Stimulated activated CD8-positive, alpha-beta memory T cell treated with anti-CD3 and anti-CD28 coated beads, Interleukin-2, amount 100 ng/mL, for 1 hour (primary cell): ENCODE measurements around the gene TARP.
A peak's percentile ranks its signal among the peaks of the same experiment; 100 is the strongest.

Source experiments
- DNase-seq, 2 donors: peaks; one replicate each; pipeline ENCODE4 v3.0.0-alpha.2; 2020; ENCODE audit warnings: low read depth in 2 of 2

TARP gene

DNA sequence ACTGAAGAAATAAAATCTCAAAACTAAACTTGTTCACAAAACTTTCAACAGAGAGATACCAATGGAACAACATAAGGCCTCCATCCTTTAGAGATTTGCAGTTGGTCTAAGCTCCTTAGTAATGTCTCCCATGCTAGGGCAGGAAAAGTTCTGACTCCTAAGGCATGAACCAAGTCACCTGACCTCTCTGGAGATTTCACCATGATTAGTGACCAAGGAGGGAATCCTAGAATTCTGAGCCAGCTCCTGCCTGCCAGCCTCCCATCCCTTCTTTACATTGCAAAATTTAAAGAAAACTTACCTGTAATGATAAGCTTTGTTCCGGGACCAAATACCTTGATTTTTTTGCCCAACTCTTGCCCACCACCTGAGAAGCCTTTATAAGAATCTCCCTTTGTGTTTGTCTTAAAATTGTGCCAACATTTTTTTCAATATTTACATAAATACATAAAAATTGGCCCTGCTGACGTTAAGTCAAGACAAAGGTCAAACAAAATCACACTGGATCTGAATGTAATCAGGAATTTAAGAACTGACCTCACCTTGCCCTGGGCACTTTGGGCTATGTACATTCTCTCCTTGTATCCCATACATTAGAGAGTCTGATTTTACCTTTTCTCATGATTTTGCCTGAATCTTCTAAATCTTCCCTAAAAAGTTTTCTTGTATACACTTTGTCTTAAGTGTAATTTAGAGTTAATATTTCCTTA, at the start of gene TARP:
Gene TARP (minus strand): TSS at position 351 of the 710 bp plus-strand sequence.
- DNase-seq: no peak

- no peak for DNase-seq
Measured at GRCh38 chr7:38323156-38323555, 49.7 kb upstream of the TARP start.

- DNase-seq: no peak
Measured at GRCh38 chr7:38322461-38322860, 49.0 kb upstream of the TARP start.

DNA sequence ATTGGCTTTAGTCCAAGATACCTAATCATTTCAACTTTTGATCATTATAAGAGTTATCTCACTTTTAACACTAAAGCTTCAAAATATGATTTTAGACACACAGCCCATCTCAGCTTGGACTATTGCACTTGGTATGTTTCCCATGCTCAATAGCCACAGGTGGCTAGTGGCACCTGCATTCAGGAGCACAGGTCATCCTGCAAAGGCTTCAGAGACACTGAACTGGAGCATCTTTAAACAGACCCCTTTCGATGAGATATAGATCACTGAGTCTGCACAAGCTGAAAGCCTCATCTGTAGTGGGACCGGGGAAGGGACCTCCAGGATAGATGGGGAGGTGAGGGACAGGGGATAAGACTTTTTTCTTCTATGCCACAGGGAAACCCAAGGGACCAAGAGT, 48.5 kb upstream of the TARP start:
- no peak for DNase-seq

DNA sequence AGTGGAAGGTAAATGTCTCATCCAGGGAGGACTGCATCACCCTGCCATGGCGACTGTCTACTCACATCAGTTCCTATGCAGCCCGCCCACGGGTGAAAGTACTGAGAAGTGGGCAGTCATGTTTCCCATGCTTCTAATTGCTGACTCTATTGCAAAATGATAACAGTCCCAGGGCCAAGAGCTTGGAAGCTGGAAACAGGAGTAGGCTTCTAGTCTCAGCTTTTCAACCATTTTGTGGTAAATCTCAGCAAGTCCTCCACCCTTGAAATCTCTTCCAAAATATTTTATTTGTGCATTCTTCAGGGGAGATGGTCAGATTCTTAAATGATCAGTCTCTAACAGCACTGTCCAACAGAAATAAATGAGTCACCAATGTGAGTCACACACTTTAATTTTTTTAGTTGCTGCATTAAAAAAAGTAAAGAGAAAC, 48.1 kb upstream of the TARP start:
- no peak for DNase-seq

GRCh38 chr7:38321050-38321449, 47.6 kb upstream of the TARP start:
- DNase-seq: no peak

DNA sequence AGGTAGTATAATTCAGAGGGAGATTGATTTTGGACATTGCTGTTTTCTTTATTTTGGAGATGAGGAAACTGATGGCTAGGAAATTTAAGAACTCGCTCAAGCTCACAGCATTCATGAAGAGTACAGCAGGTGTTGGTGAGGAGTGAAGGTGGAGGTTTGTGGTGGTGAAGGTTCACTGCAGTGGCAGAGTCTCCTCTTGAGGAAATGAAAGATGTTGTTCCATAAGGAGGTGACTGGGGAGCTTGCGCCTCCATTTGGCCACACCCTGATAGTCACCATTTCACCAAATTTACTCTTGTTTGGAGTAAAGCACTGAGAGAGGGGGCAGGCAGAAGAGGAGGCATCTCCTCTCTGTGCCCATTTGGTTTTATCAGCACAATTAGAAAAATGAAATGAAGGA, 46.4 kb upstream of the TARP start:
- DNase-seq: no peak

DNA sequence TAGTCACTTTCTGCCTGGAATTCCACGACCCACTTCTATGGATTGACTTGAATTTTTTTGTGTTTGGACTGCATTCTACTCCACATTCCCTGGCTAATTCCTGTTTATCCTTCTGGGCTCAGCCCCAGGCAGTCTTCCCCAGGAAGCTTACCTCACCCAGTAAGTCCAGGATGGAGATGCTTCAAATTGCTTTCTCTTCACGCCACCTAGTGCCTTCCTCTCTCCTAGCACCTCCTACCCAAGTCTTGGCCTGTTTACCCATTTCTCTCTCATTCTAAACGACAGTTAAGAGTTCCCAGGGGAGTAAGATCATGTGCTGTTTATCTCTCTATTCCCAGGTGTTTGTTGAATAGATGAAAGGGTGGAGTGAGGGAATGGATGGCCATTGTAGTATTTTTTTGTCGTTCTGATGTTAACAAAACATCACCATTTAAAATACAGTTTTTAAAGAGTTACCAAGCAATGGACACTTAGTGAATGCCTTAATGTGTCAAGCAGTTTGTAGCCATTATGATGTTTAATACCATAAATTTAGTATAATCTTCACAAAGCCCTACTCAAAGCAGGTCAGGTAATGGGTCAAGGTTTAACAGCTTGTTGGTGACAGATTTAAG, 45.5 kb upstream of the TARP start:
- DNase-seq: no peak

- DNase-seq: no peak
Measured at GRCh38 chr7:38318241-38318640, 44.8 kb upstream of the TARP start.

DNA sequence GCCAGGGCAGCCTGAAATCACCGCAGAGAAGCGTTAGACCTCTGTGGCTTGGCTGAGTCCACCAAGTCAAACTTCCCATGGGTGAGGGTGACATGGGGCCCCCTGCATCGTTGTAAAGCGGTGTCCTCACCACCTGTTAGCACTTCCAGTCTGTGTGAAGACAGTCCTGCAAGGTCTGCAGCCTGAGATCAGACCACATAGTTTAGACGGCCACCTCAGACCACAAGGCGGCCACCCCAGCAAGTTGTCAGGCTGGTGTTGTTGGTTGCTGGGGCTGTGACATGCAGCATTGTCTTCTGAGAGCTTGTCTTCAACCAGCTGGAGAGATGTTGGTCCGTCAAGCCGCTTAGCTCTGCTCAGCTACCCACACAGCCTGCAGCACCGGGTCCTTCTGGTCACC, 44.1 kb upstream of the TARP start:
- peak in 1 of 2 donors; percentile 34 for DNase-seq

DNA sequence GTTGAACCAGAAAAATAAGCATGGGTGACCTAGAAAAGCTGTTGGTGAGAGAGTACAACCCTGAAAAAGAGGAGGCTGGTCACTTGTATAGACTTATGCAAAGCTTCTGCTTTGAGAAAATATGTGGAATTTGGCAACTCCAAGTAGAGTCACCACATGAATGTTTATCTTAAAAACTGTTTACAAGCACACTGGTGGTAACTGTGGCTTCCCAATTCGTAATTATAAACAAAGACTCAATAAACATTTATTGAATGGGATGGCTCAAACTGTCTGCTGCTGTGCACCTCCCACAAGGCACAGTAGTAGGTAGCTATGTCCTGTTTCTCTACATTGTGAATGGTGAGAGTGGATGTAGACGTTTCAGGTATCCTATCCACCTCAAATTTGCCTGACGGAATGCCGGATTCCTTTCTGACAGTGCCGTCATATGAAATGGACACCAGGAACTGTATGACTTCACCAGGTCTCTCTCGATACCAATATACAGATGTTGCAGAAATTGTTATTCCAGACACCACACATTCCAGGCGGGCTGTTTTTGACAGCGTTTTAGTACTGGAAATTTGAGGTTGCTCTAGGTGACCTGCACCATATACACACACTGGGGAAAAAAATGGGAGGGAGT, 43.4 kb upstream of the TARP start:
- no peak for DNase-seq

GRCh38 chr7:38315410-38315809, 42.0 kb upstream of the TARP start:
- DNase-seq: no peak

DNA sequence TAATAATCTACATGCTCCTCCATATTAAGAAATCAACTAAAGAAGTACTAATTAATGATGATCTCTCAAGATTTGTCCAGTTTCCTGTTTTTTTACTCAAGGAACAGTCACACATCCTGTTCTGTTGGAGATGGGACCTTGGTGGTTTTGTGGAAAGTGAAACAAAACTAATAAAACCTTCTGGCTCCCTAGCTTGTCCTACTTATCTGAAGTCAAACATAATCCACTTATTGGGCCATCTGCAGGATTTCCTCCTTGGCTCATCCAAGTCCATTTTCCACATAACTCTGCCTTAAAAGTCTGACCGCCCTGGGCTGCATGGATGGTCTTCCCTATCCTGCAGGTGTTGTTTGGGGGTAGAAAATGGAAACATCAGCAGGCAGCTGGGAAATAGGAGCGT, 39.4 kb upstream of the TARP start:
- DNase-seq: no peak

DNA sequence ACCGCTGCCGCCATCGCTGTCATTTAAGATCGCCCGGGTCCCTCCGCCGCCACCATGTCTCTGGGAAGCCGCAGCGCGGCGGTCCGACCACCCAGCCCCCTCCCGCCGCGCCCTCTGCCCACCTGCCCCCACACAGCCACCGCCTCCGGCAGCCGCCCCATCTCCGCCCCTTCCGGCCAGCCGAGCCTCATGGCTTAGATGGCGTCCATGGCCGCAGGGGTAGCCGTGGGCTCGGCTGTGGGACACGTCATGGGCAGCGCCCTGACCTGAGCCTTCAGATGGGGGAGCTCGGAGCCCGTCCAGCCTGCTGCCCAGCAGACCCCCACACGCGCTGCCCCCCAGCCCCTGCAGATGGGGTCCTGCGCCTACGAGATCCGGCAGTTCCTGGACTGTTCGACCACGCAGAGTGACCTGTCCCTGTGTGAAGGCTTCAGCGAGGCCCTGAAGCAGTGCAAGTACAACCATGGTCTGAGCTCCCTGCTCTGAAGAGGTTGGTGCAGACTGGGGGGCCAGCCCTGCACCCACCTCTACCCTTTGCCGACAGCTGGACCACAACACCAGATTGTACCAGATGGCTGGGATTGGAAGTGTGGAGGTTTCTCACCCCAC, 38.0 kb upstream of the TARP start:
- no peak for DNase-seq

DNA sequence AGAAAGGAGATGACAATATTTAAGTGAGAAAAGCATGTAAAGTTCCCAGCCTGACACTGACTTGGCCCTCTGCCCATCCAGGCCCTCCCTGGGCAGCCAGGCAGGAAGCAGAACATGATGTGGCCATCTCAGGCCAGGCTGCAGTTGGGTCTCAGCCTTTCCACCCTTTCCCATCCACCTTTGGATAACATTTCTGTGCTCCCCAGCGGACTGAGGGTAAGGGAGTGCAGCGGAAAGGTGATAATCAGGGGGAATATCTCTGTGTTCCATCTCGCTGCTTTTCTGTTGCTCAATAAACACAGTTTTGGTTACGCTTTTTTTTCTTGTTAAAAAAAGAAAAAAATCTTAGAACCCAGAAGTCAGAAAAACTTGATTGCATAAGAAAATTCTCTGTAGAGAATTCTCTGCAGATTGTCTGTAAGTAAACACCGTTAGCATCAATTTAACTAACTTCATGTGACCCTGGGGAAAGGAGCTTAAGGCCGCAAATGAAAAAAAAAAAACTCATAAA, 37.2 kb upstream of the TARP start:
- DNase-seq: no peak

DNA sequence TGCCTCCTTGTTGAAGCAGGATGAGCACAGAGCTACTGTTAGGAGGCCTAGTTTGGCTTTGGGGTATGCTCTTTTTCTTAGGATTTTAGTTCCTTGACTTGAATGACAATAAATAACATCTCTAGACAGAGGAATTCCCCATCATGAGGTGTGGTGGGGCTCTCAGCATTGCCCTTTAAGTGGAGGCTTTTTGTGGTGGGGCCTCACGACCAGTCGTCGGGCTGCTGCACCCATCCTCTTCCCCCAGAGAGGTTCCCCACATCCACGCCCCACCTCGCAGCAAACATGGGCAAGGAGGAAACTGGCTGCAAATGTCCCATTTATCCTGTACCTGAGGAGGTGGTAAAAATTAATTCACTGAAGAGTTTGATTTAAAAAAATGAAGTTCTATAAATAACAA, 36.1 kb upstream of the TARP start:
- no peak for DNase-seq

DNA sequence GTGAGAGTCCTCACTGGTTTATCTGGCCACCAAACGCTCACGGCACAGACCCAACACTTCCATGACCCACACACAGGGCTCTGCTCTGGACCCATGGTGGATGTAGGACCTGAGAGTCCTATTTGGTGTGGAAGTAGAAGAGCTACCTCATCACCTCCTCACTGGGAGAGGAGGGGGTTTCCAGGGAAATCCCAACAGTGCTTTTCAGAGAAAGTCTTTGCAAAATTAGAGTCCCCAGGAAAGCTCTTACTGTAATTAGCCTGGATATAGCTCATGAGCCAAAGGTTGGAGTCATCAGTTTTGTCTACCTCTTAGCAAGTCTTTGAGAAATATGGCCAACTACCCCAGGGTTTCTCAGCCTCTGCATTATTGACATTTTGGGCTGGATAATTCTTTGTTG, 34.7 kb upstream of the TARP start:
- DNase-seq: no peak

DNA sequence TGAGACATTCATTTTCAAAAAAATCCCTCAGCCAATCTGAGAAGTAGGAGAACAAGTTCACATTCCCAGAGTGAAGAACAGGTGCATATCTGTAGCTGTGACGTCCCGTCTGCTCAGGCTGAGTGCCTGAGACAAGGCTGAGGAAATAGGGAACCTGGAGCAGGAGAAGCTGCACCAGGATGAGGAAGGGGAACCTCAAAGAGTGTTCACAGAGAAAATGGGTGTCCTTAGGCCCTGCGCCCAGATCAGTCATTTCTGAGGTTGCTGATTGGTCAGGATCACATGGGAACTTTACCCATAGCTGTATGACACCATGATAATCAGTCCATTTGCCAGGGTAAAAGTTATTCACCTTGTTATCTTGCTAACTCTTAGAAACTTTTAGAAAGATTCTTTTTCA, 34.2 kb upstream of the TARP start:
- no peak for DNase-seq

- DNase-seq: no peak
Measured at GRCh38 chr7:38306914-38307313, 33.5 kb upstream of the TARP start.

- DNase-seq: no peak
Measured at GRCh38 chr7:38306171-38306570, 32.7 kb upstream of the TARP start.

DNA sequence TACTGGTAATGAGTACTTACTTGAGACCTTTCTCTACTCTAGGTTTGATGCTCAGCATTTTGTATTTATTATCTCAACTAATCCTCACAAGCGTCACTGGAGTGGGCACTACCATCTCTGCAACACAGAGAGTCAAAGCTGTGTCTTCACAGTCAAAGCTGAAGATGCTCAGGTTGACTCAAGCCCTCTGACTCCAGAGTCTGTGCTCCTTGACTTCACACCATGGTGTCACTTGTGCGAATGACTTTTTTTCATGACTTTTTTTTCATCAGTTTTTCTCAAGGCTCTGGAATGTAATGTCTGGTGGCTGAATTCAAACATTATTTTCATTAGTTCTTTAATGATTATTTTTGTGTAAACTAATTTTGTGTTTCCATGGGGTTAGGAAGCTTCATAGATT, 30.4 kb upstream of the TARP start:
- DNase-seq: no peak

GRCh38 chr7:38300175-38300574, 26.7 kb upstream of the TARP start:
- no peak for DNase-seq
